Mesothelial cell of epicardium (in vitro differentiated cells): Measurements from ENCODE around the gene NSUN4. TPM values are rescaled to one million over a fixed set of nuclear protein-coding genes. Genes with fewer than 3 reads are reported as not detected.
"Not testable (repeated sequence)": the region's sequence is repeated elsewhere in the genome, so short reads cannot be mapped to it uniquely, and the experiment has no call there.

Experiments used
- DNase-seq, 2 experiments: peaks; one replicate each; pipeline ENCODE4 v3.0.0; 2021; ENCODE audit warnings: low spot score in 2 of 2; ENCODE audit not compliant: unreplicated experiment in 2 of 2
- H3K27ac Mint-ChIP-seq: 2 replicates; pipeline ENCODE4 v1.8.0; 2021; ENCODE audit warnings: mixed read lengths
- H3K27me3 Mint-ChIP-seq: 2 replicates; pipeline ENCODE4 v1.8.0; 2021; ENCODE audit warnings: low read depth, mixed read lengths
- H3K36me3 Mint-ChIP-seq: 2 replicates; pipeline ENCODE4 v1.8.0; 2021; ENCODE audit warnings: mixed read lengths
- H3K4me1 Mint-ChIP-seq: 2 replicates; pipeline ENCODE4 v1.8.0; 2021; ENCODE audit warnings: mixed read lengths
- H3K4me3 Mint-ChIP-seq: 2 replicates; pipeline ENCODE4 v1.8.0; 2021; ENCODE audit warnings: mild to moderate bottlenecking, moderate library complexity, mixed read lengths
- H3K9me3 Mint-ChIP-seq: 2 replicates; pipeline ENCODE4 v1.8.0; 2021; ENCODE audit warnings: mixed read lengths
- total RNA-seq: library from RNA; stranded (reverse); gene quantifications from 3 replicates; pipeline ENCODE4 v1.2.1, GENCODE V29; 2021
- TF ChIP-seq, protein P1 (sequence below): fragments of 200-600 bp; sonication (generic); IDR thresholded peaks from one replicate; pipeline ENCODE4 v1.5.0; 2021; ENCODE audit warnings: antibody characterized with exemption; ENCODE audit not compliant: unreplicated experiment

Gene NSUN4
- total RNA-seq, 1 donor from 2014 or later = 23.5 TPM

- peaks cover 23% of the 10 kb centered on the region for H3K36me3 Mint-ChIP-seq
- H3K27me3 Mint-ChIP-seq = no peaks in the 10 kb centered on the region
- no peaks in the 10 kb centered on the region for H3K9me3 Mint-ChIP-seq
- TF ChIP-seq, protein P1, sequence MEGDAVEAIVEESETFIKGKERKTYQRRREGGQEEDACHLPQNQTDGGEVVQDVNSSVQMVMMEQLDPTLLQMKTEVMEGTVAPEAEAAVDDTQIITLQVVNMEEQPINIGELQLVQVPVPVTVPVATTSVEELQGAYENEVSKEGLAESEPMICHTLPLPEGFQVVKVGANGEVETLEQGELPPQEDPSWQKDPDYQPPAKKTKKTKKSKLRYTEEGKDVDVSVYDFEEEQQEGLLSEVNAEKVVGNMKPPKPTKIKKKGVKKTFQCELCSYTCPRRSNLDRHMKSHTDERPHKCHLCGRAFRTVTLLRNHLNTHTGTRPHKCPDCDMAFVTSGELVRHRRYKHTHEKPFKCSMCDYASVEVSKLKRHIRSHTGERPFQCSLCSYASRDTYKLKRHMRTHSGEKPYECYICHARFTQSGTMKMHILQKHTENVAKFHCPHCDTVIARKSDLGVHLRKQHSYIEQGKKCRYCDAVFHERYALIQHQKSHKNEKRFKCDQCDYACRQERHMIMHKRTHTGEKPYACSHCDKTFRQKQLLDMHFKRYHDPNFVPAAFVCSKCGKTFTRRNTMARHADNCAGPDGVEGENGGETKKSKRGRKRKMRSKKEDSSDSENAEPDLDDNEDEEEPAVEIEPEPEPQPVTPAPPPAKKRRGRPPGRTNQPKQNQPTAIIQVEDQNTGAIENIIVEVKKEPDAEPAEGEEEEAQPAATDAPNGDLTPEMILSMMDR = no peak
- no peak overlapping the region for H3K27ac Mint-ChIP-seq
- no peak for DNase-seq
- H3K4me3 Mint-ChIP-seq = no peak overlapping the region
- peaks cover 2% of the 10 kb centered on the region for H3K4me1 Mint-ChIP-seq
These were observed 24.0 kb downstream of the NSUN4 start for GRCh38 chr1:46364612-46365011.

DNA sequence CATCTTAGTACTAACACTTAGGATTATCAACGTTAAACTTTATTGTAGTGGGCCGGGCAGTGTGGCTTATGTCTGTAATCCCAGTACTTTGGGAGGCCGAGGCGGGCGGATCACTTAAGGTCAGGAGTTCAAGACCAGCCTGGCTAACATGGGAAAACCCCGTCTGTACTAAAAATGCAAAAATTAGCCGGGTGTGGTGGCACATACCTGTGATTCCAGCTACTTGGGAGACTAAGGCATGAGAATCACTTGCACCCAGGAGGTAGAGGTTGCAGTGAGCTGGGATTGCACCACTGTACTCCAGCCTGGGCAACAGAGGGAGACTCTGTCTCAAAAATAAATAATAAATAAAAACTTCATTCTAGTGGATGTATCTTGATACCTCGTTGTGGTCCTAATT lies 25.2 kb downstream of the NSUN4 start:
- not testable (repeated sequence) for H3K4me3 Mint-ChIP-seq, H3K9me3 Mint-ChIP-seq, H3K27me3 Mint-ChIP-seq, DNase-seq, H3K4me1 Mint-ChIP-seq, H3K27ac Mint-ChIP-seq
- H3K36me3 Mint-ChIP-seq = peaks cover 23% of the 10 kb centered on the region

GRCh38 chr1:46367072-46367471 lies 26.5 kb downstream of the NSUN4 start:
- Mint-ChIP-seq H3K4me3 (no peak overlapping the region), H3K27me3 (no peaks in the 10 kb centered on the region), H3K4me1 (peaks cover 2% of the 10 kb centered on the region), H3K36me3 (peaks cover 23% of the 10 kb centered on the region), H3K9me3 (no peaks in the 10 kb centered on the region), H3K27ac (no peak overlapping the region)
- TF ChIP-seq, protein P1 = no peak
- no peak for DNase-seq

GRCh38 chr1:46367701-46368100 lies 27.1 kb downstream of the NSUN4 start:
- H3K36me3 Mint-ChIP-seq = peaks cover 20% of the 10 kb centered on the region
- H3K27me3 Mint-ChIP-seq, DNase-seq, H3K4me3 Mint-ChIP-seq, H3K4me1 Mint-ChIP-seq, H3K9me3 Mint-ChIP-seq, H3K27ac Mint-ChIP-seq: not testable (repeated sequence)

- H3K27me3 Mint-ChIP-seq = no peaks in the 10 kb centered on the region
- no peak overlapping the region for H3K27ac Mint-ChIP-seq
- TF ChIP-seq, protein P1 = no peak
- H3K36me3 Mint-ChIP-seq = peaks cover 16% of the 10 kb centered on the region
- H3K9me3 Mint-ChIP-seq = no peaks in the 10 kb centered on the region
- peaks cover 5% of the 10 kb centered on the region for H3K4me1 Mint-ChIP-seq
- H3K4me3 Mint-ChIP-seq = no peak overlapping the region
- no peak for DNase-seq
These were observed 28.2 kb downstream of the NSUN4 start for GRCh38 chr1:46368791-46369190.

DNA sequence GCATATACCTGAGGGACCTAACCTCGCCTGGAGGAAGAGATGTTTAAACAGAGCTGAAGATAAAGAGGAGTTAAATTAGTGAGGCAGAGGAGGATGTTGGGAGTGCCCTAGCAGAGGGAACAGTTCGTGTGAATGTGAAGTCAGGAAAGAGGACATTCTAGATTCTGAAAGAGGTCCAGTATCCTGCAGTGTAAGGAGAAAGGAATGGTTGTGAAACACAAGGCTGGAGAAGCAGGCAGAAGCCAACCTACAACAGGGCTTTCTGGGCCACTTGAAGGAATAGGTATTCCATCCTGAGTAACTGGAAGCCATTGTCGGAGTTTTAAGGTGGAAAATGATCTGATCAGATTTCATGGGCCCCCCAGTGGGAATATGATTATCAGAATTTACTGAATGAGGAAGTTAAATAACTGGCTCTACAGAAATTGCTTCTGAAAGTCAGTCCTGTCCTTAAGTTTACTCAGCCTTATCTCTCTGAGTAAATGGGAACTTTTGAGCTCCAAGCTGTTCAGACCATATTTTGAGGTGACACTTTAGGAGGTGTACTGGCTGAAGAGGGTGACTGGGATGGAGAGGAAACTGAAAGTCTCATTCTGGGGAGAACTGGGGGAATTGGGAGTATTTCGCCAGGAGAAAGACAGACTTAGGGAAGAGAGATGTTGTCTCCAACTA lies 29.1 kb downstream of the NSUN4 start:
- Mint-ChIP-seq H3K4me1 (peaks cover 5% of the 10 kb centered on the region), H3K27me3 (no peaks in the 10 kb centered on the region), H3K27ac (no peak overlapping the region), H3K4me3 (no peak overlapping the region), H3K9me3 (no peaks in the 10 kb centered on the region), H3K36me3 (peaks cover 15% of the 10 kb centered on the region)
- TF ChIP-seq, protein P1 = no peak
- no peak for DNase-seq

DNA sequence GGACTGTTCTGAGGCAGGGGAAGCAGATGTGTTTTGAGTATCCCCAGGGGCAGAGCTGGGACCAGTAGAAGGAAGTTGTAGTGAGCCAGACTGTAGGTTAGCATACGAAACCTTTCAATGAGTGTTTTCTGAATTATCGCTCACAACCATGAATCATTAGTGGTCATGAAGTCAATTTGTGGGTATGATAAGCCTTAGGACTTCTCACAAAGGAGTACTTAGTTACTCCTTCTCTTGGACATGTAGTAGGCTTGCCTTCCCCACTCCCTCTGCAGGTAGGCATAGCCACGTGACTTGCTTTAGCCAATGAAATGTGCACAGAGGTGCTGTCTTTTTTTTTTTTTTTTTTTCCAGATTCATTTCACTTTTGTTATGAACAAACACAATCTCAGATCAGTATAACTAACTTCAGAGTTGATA lies 29.6 kb downstream of the NSUN4 start:
- no peak for DNase-seq
- Mint-ChIP-seq H3K4me3 (no peak overlapping the region), H3K27me3 (no peaks in the 10 kb centered on the region), H3K36me3 (peaks cover 9% of the 10 kb centered on the region), H3K27ac (no peak overlapping the region), H3K4me1 (peaks cover 5% of the 10 kb centered on the region), H3K9me3 (no peaks in the 10 kb centered on the region)
- TF ChIP-seq, protein P1 = no peak
